Medulla oblongata (tissue), 1 donor: Measurements from ENCODE around the gene IFT122.
"Not testable (repeated sequence)": the region's sequence is repeated elsewhere in the genome, so short reads cannot be mapped to it uniquely, and the experiment has no call there.

Experiments
- DNase-seq: peaks from one replicate; pipeline ENCODE4 v3.0.0-alpha.2; 2015; ENCODE audit errors: extremely low spot score

The IFT122 gene

DNA sequence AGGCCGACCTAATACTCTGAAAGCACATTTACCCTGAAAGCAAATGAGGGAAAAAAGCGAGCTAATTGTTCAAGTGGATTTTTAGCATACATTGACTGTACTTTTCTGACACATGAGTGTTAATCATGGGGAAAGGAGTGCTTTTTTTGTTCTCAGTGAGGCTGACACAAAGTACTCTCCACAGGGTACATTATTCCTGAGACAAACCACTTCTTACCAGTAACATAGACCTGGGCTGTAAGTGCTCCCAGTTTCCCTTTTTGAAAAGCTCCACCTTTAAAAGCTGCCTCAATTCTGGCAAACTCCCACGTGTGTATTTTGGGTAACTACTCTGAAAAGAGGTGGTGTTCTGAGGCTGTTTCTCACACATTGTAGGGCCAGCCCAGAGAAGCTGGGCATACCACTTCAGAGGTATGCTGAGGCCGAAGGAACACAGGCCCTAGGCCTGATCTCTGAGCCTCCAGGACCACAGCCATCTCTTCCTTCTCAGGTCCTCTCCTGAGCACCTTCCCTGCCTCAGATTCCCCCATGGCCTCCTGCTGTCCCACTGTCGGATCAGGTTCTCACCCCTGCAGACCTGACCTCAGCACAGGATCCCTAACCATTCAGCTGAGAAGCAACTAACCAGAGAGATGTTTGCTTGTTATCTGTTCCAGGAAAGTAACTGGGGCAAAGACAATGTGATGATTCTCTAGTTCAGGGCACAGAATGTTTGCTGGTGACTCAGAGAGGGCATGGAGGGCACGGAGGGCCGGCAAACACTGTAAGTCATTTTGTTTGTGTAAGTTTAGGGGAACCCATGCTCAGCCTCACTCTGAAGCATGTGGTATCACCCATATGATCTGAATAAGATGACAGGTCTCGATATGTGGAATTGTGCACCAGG is 58.8 kb downstream of the IFT122 start:
- DNase-seq: not testable (repeated sequence)

DNA sequence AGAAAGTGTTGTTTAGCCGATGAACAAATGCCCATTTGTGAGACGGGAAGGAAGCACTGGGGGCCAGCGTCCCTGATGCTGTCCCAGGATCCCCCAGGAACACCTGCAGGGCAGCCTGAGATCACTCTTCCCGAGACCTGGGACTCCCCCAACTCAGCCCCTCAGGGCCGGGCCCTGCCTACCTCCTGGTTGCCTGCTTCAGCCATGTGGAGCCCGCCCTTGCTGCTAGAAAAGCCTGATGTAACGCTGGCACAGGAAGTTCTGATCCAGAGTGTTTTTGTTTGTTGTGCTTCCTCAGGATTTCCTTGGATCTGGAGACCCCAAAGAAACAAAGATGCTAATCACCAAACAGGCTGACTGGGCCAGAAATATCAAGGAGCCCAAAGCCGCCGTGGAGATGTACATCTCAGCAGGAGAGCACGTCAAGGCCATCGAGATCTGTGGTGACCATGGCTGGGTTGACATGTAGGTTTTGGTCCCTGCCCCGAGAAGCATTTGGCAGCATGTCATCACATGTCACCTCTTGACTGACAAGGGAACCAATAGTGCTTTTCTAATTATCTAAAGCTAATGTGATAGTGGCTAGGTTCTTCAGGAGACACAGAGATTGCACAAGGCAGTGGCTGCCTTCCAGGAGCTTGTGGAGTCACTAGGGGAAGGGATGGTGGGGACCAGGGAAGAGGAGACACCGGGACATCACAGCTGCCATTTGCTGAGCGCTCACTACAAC is 59.7 kb downstream of the IFT122 start:
- not testable (repeated sequence) for DNase-seq

DNA sequence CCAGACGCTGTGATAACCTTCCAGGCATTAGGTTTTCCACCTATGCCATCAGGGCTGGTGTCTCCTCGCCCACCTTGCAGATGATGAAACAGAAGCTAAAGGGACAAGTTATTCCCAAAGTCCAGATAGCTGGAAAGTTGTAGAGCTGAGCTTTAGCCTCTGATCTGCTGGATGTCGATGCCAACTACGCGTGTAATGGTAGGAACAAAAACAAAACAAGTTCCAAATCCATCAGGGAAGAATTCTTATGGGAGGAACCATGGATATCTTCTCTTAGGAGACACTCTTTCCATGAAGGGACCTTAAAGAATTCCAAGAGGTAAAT is 60.3 kb downstream of the IFT122 start:
- no peak for DNase-seq

DNA sequence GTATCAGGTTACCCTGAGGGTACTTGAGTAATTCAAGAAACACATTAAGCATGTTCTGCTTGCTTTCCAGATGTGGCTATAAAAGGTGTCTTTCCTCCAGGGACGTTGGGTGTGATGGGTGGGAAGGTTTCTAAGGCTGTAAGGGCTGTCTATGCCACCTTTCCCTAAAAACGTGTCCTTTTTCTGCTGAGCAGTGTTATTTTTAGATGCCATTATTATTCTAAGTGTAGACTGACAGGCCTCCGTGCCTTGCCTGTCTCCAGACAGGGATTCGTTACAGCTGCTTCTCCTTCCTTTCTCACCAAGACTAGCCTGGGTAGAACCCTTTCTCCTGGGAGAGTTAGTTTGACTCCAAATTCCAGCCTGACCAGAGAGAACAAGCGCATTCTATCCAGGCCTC is 61.6 kb downstream of the IFT122 start:
- no peak for DNase-seq

DNA sequence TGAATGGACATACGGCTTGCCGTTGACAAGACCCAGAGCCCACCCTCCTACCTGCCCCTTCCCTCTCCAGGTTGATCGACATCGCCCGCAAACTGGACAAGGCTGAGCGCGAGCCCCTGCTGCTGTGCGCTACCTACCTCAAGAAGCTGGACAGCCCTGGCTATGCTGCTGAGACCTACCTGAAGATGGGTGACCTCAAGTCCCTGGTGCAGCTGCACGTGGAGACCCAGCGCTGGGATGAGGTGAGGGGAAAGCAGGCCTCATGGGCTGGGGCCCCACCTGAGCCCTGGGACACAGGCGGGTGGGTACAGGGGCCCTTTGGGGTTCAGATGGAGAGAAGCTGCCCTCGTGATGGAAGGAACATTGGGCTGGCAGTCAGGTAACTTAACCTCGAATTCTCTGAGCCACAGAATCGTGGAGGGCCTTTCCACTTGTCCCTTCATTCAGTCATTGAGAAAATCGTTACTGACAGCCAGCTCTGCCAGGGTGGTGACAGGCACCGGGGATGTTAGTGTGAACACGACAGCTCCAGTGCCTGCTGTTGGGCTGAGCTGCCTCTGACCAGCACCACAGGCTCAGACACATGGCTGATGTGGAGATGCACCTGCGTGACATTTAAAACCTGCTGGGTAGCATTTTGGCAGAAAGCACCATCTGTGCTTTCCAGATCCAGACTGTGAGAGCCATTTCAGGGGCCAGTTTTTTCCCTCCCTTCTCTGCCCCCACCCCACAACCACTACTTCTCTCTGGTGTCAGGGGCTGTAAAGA is 62.8 kb downstream of the IFT122 start:
- DNase-seq: no peak

DNA sequence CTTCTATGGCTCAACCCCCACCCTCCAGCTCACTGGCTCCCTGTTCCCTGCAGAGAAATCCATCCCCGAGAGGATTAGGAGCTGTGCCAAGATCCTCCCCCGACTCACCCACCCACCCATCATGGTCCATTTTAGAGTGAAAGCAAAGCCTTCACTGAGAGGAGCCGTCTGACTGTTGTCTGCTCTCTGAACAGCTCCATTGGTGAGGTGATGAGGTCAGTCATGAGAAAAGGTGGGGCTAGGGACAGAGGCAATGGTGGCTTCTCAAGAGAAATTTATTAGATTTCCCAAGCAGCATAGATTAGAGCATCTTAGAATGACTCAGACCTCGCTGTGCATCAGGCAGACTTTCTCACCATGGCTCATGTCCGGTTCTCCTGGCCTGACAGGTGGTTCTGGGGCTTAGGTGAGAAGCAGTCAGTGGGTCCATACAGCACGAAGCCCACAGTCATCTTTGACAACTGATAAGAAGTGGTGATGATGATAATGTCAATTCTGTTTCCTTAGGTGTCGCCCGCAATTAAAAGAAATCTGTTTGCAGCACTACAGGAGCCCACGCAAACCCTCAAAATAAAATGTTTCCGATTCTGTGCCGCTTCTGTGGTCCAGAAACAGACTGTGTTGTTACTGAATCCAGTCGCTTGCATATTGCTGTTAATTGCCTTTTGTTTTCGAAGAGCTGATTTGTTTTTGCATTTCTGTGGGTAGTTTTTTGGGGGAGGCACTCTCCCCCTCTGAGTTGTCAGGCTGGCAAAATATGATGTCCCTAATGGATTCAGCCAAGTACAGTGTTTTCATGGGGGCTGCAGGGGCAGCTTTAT is 63.7 kb downstream of the IFT122 start:
- no peak for DNase-seq

DNA sequence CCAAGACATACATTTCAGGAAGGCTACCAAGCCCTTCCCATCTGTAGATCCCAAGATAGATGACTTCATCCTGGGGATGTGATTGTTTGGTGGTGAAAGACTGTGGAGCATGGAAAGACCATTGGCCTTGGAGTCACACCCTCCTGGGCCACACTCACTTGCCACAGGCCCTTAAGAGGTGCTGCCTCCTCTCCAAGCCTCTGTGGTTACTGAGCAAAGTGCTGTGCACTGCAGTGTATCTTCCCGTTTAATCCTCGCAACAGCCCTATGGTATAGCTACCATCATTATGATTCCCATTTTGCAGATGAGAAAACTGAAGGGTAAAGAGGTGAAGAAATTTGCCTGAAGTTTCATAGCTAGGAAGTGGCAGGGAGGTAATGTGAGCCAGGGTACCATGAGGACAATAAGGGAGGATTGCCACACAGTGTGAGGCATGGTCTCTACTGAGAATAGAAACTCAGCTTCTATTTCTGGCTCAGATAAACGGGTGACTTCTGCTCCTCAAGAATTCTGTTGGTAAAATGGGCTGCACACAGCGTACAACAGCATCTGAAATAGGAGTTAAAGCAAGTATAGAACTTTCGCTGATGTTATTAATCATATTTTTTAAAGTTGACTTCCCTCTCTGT is 64.6 kb downstream of the IFT122 start:
- no peak for DNase-seq

DNA sequence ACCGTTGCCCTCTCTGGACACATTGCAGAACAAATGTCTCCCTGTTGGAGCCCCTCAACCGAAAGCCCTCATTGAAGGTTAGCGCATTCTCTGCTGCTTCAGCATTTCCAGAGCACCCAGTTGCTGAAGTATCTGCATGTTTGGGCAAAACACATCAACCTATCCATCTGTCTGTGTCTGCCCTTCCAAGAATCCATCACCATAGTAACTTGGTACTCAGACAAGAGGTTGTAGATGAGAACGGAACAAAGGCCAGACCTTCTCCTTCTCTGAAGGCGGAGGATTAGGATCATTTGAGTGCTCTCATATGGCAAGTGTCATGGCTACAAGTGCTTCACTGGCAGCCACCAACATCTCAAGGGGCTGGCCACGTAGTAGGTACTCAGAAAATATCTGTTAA is 65.3 kb downstream of the IFT122 start:
- no peak for DNase-seq

DNA sequence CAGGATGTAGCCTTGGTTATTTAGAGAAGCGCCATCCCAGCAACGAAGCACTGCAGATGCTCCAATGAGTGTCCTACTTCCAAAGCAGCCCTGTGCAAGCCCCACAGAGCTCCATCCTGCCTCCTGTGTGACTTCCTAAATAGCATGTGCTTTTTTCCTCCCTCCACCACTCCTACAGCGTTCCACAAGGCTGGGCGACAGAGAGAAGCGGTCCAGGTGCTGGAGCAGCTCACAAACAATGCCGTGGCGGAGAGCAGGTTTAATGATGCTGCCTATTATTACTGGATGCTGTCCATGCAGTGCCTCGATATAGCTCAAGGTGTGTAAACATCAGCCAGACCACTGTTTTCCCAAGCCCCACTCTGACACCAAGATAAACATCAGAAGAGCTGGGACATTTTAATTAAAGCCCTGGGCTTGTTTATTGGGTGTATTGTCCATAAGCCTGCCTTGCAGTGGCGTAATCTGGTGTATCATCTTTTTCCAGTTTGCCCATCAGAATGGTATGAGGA is 66.3 kb downstream of the IFT122 start:
- no peak for DNase-seq

DNA sequence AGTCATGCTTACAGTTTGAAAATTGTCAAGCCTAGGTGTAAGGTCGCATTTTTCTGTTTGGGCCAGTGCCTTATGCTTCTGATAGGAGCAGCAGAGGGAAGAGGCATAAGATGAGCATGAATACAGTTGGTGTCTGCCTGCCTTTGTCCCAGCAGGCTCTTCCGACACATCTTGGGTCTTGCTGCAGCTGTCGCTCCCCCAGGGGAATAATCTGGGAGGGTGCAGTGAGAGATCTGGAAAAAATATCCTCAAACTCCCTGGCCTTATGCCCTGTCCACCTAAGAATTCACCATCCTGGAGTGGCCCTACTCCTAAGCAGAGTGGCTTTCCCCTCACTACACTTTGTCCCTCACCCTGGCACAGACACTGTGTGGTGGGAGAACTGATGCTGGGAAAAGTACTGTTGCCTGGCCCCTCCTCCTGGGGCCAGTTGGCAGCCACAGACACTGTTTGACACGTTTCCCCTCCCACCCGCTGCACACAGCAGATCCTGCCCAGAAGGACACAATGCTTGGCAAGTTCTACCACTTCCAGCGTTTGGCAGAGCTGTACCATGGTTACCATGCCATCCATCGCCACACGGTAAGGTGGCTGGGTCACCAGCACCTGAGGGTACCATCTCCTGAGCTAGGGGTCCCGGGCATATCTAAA is 67.3 kb downstream of the IFT122 start:
- peak; percentile 68 for DNase-seq

DNA sequence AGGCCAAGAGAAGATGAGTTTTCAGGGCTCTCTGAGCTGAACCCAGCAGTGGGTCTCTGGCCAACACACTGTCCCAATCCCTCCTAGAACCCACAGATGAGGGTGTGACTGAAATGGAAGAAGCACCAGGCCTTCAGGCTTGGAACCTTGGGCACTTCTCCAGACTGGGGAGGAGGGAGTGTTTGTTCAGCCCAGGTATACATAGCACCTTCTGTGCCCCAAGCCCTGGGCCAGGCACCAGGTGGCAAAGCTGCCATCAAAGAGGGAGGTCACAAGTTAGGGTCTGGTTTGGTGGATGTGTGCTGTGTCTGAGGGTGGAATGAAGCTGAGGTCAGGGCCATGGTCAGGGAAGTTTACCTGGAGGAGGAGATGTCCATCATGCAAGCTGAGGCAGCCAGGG is 72.6 kb downstream of the IFT122 start:
- DNase-seq: no peak

DNA sequence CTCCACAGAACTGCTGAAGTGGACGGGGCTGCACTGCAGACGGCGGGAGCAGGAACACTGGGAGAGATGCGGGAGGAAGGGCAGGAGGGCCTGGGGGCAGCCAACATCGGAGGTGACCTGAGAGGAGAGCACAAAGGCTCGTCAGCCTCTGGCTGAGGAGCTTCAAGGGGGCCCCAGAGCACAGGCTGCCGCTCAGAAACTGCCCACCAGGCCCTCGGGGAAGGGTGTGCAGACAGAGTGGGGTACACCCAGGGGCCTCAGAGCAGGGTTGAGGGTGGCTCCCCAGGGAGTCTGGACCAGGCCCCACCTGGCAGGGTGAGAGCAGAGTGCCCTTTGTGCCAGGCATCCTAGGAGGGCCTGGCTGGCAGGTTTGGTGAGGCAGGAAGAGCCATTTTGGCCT is 73.7 kb downstream of the IFT122 start:
- DNase-seq: no peak

DNA sequence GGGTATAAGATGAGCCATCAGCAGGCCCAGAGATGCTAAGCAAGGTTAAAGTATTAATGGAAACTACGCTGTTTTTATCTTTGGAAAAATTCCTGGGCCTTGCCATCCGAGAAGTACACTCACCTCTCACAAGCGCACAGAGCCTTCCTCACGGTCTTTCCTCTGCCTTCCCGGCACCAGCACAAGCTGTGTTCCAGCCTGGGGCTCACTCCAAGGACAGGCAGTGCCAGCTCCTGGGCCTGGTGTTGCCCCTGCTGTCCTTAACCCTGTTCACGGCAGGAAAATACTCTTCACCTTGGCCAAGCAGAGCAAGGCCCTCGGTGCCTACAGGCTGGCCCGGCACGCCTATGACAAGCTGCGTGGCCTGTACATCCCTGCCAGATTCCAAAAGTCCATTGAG is 74.1 kb downstream of the IFT122 start:
- no peak for DNase-seq

DNA sequence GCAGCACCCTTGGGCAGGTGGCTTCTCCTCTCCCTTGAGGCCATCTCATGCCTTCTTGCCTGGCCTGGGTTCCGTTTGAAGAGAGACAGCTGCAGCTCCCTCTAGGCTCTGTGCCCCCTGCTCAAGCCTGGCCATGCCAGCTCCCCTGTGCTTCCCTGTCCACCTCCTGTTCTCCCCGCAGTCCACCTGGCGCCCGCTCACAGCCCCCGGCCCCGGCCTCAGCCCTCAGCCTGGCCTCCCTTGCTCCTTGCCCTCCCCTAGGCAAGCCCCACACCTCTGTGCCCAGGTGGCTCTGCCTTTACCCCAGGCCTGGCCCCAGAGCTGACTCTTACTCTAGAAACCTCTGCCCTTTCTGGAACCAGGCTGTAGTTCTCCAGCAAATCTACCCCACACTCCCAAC is 74.5 kb downstream of the IFT122 start:
- no peak for DNase-seq

DNA sequence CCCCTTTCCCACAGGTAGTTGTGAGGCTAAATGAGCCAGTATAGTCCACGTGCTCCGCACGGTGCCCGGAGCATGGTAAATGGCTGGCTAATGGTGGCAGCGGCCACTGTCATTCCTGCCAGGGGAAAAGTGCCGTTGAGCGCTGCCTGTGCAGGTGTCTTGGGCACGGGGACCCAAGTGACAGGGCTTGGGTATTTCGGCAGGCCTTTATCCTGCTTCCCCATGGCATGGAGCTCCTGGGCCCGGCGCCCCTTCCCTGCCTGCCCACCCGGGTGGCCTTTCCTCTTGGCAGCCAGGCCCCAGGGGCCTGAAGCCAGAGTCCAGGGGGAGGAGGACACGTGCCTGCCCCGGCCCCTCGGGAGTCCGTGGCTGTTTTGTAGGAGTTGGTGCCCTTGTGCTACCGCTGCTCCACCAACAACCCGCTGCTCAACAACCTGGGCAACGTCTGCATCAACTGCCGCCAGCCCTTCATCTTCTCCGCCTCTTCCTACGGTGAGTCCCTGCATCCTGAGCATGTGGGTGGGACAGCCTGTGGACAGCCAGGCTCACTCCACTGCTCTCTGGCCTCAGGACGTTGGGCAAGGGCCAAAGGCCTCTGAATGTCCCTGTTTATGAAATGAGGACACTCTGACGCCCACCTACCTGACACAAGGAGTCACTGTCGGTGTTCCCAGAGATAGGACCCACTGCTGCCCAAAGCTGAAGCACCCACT is 75.2 kb downstream of the IFT122 start:
- not testable (repeated sequence) for DNase-seq

DNA sequence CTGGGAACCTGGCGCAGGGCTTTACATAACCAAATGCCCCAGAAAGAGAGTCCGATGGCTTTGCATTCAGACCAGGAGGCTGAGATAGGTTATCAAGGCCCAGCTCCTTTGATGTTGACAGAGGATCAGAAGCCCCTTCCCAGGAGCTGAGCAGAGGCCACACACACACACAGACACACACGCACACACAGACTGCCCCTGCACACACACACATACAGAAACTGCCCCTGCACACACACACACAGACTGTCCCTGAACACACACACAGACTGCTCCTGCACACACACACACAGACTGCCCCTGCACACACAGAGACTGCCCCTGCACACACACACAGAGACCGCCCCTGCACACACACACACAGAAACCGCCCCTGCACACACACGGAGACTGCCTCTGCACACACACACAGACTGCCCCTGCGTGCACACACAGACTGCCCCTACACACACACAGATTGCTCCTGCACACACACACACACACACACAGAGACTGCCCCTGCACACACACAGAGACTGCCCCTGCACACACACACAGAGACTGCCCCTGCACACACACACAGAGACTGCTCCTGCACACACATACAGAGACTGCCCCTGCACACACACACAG is 75.9 kb downstream of the IFT122 start:
- not testable (repeated sequence) for DNase-seq

DNA sequence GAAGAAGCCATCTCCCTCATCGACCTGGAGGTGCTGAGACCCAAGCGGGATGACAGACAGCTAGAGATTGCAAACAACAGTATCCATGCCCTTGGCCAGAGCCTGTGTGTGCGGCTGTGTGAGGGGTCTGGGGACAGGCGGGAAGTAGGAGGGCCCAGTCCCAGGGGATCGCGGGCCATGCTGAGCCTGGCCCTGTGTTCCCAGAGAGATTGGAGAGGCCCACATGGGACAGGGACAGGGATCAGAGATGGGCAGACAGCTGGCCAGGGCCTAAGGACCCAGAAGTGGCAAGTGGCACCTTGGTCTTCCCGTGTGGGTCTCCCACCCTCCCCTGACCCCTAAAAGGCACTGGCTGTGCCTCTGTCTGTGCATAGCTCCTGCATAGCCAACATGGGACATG is 77.5 kb downstream of the IFT122 start:
- no peak for DNase-seq

DNA sequence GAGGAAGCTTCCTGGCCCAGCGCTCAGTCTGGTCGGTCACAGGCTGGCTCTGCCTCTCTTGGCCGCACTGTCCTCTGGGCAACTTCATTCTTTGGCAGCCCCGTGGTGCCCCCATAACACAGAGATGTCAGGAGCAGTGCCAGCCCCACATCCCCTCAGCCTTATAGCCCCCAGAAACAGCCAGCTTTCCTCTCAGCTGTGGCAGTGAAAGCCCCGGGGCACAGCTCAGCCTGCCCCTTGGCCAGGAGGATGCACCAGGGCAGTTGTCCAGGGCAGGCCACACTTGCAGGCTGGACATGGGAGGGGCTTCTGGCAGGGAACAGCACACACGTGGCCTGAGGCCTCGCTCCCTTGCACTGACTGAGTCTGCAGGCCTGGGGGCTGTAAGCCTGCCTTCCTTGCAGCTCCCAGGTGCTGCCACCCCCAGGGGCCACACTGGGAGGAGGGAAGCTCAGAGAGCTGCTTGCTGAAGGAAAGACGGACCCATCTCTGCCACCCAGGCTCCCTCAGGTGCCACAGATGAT is 78.1 kb downstream of the IFT122 start:
- peak; percentile 46 for DNase-seq

DNA sequence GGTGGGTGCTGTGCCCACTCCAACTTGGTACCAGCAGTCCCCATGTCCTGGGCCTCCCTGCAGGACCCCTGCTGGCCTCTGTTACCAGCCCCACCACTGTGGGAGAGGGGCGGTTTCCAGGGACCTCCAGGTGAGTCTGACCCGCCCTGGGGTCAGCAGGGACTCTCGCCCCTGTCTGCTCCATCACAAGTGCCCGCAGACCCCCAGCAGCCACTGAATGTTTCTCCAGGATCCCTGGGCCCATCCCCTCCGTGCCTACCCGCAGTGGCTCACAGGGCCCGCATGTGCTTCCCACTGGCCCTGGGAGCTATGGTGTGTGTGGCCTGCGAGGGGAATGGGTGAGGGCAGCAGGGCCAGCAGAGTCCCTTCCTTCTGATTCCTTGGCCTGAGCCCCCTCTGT is 78.6 kb downstream of the IFT122 start:
- DNase-seq: no peak
